LNCaP clone FGC (cell line): Measurements from ENCODE around the gene SLC48A1.
A peak's percentile ranks its signal among the peaks of the same experiment; 100 is the strongest.

Experiments
- DNase-seq: peaks from one replicate; pipeline ENCODE4 v3.0.0-alpha.2; 2011; ENCODE audit warnings: low read depth
- H3K4me3 ChIP-seq: 2 replicates; pipeline ENCODE4 v1.5.1; 2011; ENCODE audit warnings: mild to moderate bottlenecking, low read depth, low read length, control low read depth
- CTCF ChIP-seq: IDR thresholded peaks from 2 replicates; pipeline ENCODE4 v1.5.1; 2012; ENCODE audit warnings: mild to moderate bottlenecking; ENCODE audit not compliant: control insufficient read depth, insufficient read depth; ENCODE audit errors: extremely low read depth

The SLC48A1 gene

GRCh38 chr12:47767216-47767724 lies 5.8 kb upstream of the SLC48A1 start:
- no peak for DNase-seq
- TF ChIP-seq CTCF, result peak; percentile 84
- H3K4me3 ChIP-seq, result no peak overlapping the region

DNA sequence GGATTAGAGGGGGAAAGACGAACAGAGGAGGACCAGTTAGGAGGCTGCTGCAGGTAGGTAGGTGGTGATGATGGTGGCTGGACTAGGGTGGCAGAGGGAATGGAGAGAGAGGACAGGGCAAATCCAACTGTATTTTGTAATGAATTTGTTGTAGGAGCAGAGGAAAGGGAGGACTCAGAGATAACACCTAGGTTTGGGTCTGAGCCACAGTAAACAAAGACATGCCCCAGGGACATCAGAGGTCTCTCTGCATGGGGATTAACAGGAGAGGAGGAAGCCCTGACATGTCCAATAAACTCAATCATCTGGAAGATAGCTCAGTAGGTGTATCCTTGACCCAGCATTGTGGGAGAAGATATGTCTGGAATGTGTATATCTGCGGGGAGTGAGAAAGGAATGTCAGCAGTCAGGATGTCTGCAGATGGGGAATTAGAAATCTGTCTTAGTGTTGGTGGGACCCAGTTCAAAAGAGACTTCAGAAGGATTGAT lies 4.7 kb upstream of the SLC48A1 start:
- peak; percentile 32 for DNase-seq
- no peak for TF ChIP-seq CTCF

DNA sequence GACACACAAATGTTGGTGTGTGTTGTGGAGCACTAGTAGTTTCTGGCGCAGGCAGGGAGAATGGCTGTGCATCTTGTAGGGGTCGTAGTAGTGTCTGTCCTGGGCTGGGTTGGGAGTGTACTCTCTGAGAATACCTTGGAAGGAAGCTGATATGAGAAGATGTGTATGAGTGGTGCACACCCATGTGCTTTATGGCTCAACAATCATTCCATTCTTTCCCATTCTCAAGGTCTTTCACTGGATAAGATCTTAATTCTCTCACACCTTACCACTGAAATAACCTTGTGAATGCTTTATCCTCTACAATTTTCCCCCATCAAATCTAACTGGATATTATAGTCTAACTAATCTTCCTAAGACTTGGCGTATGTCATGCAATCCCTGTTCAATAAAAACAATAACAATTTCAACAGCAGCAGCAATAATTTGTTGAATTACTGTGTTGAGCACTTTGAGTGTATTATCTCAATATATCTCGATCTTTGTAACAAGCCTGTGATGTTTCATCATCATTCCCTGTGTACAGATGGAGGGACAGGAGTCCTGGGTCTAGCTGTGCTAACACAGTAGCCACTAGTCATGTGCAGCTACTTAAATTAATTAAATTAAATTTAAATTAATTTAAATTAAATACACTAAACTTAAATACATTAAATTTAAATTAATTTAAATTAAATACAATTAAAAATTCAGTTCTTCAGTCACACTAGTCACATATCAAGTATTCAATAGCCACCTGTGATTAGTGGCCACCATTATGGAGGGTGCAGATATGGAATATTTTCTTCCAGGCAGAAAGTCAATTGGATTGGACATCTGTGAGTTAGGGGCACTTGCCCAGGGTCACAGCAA lies 3.6 kb upstream of the SLC48A1 start:
- no peak overlapping the region for H3K4me3 ChIP-seq
- no peak for DNase-seq
- TF ChIP-seq CTCF, result no peak

More for the DNA sequence above, 4.7 kb upstream of the SLC48A1 start:
- no peak overlapping the region for H3K4me3 ChIP-seq

DNA sequence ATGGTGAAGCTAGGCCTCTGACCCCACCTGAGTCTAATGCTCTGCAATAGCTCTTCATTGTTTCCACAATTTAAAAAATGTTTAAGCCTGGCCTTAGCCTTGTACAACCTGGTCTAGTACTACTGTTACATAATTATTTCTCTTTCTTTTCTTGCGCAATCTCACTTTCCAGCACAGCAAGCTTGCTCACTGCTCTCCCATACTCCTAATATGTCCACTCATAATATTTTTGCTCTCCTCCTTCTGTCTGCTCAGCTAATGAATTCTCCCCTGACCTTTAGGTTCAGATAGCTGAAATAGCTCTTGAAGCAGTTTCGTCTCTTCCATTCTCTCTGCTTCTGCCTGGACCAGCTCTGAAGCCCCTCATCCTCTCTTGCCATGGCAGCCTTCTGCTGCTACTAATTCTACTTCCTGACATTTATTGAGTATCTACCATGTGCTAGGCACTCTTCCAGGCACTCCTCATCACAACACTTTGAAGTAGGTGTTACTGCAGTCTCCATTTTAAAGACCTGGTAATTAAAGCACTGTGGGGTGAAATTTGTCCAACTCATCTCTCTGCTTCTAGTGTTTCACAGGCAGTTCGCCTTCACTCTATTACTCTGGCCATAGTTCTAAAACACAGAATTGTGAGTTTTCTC lies 2.8 kb upstream of the SLC48A1 start:
- DNase-seq, result no peak
- H3K4me3 ChIP-seq, result no peak overlapping the region
- TF ChIP-seq CTCF, result no peak

DNA sequence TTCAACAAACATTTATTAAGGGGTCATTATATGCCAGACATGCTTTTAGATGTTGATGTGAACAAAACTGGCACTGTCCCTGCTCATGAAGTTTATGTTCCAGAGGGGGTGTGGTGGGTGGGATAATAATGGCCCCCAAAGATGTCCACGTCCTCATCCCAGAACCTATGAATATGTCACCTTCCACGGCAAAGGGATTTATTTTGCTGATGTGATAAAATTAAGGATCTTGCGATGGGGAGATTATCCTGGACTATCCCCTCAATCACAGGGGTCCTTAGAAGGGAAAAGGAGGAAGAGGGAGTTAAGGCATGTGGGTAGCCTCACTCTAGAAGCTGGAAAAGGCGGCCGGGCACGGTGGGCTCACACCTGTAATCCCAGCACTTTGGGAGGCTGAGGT lies 1.7 kb upstream of the SLC48A1 start:
- H3K4me3 ChIP-seq, result no peak overlapping the region
- no peak for DNase-seq
- no peak for TF ChIP-seq CTCF

DNA sequence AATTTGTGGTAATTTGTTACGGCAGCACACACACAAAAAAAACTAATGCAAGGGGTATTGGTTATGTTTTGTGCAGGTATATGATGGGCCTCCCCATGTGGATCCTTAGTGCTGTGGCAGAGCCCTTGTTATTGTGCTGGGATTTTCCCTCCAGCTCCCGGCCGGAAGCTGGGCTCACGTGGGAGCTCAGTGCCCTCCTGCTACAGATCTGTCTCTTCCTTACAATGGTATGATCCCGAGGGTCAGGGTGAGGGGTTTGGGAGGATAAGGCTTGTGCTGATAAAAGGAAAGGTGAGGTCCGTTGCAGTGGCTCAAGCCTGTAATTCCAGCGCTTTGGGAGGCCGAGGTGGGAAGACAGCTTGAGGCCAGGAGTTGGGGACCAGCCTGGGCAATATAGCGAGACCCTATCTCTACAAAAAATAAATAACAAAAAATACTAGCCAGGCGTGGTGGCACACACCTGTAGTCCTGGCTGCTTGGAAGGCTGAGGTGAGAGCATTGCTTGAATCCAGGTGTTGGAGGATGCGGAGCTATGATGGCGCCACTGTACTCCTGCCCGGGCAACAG lies 861 bp upstream of the SLC48A1 start:
- TF ChIP-seq CTCF, result no peak
- H3K4me3 ChIP-seq, result peak overlapping the region; percentile 64
- no peak for DNase-seq
